Stimulated activated CD4-positive, alpha-beta T cell treated with anti-CD3 and anti-CD28 coated beads, TNF-alpha, amount 100 ng/mL, for 4 hours (primary cell): ENCODE data around the gene ZNF384.
"Not testable (repeated sequence)": the region's sequence is repeated elsewhere in the genome, so short reads cannot be mapped to it uniquely, and the experiment has no call there.

ENCODE experiments used
- DNase-seq, 3 experiments: peaks; one replicate each; pipeline ENCODE4 v3.0.0-alpha.2; 2020; ENCODE audit warnings: low read depth in 3 of 3

The ZNF384 gene

GRCh38 chr12:6688999-6689882 is at the start of gene ZNF384:
Gene ZNF384, minus strand, starts transcription at chr12:6689375. Its CDS starts 9,855 bp downstream, at chr12:6679520.
- peak; percentile 79 to 91 (median 90) for DNase-seq

GRCh38 chr12:6736754-6737153 is 47.6 kb upstream of the ZNF384 start:
- no peak for DNase-seq

- DNase-seq, result peak in 1 of 3 experiments; percentile 10
Measured at GRCh38 chr12:6735448-6736191, 46.4 kb upstream of the ZNF384 start.

- no peak for DNase-seq
Measured at GRCh38 chr12:6734506-6735387, 45.6 kb upstream of the ZNF384 start.

- no peak for DNase-seq
Measured at GRCh38 chr12:6730169-6730568, 41.0 kb upstream of the ZNF384 start.

GRCh38 chr12:6729186-6729585 is 40.0 kb upstream of the ZNF384 start:
- DNase-seq, result no peak

- DNase-seq, result no peak
Measured at GRCh38 chr12:6725350-6725749, 36.2 kb upstream of the ZNF384 start.

- peak in 1 of 3 experiments; percentile 15 for DNase-seq
Measured at GRCh38 chr12:6724409-6724797, 35.2 kb upstream of the ZNF384 start.

- DNase-seq, result peak; percentile 75 to 85 (median 84)
Measured at GRCh38 chr12:6723607-6724408, 34.6 kb upstream of the ZNF384 start, which contains the start of gene COPS7A. Gene COPS7A, plus strand, starts transcription at chr12:6724046. Its CDS starts 611 bp downstream, at chr12:6724657.

GRCh38 chr12:6722863-6723262 is 33.7 kb upstream of the ZNF384 start:
- no peak for DNase-seq

- no peak for DNase-seq
Measured at GRCh38 chr12:6716874-6717437, 27.8 kb upstream of the ZNF384 start.

- DNase-seq, result not testable (repeated sequence)
Measured at GRCh38 chr12:6716031-6716873, 27.1 kb upstream of the ZNF384 start.

GRCh38 chr12:6708960-6709394 is 19.8 kb upstream of the ZNF384 start:
- DNase-seq, result no peak

GRCh38 chr12:6708351-6708750 is 19.2 kb upstream of the ZNF384 start:
- DNase-seq, result not testable (repeated sequence)

- no peak for DNase-seq
Measured at GRCh38 chr12:6703631-6704030, 14.5 kb upstream of the ZNF384 start.

GRCh38 chr12:6701078-6701768 is 12.0 kb upstream of the ZNF384 start:
- no peak for DNase-seq

GRCh38 chr12:6700646-6701051 is 11.5 kb upstream of the ZNF384 start, which contains the start of gene PIANP:
Gene PIANP, minus strand, starts transcription at chr12:6700815. Its CDS starts 2,754 bp downstream, at chr12:6698061.
- DNase-seq, result peak in 2 of 3 experiments; percentile 32 to 38

GRCh38 chr12:6699989-6700645 is 10.9 kb upstream of the ZNF384 start:
- DNase-seq, result peak in 1 of 3 experiments; percentile 11
